Activated T-cell treated with anti-CD3 and anti-CD28 coated beads, Interleukin-2, amount 50 U/mL, for 1 hour (primary cell): Measurements from ENCODE around the gene GADD45B.
A peak's percentile ranks its signal among the peaks of the same experiment; 100 is the strongest.
"Not testable (repeated sequence)": the region's sequence is repeated elsewhere in the genome, so short reads cannot be mapped to it uniquely, and the experiment has no call there.

Experiments
- DNase-seq: peaks from one replicate; pipeline ENCODE4 v3.0.0-alpha.2; 2020

GADD45B gene

DNA sequence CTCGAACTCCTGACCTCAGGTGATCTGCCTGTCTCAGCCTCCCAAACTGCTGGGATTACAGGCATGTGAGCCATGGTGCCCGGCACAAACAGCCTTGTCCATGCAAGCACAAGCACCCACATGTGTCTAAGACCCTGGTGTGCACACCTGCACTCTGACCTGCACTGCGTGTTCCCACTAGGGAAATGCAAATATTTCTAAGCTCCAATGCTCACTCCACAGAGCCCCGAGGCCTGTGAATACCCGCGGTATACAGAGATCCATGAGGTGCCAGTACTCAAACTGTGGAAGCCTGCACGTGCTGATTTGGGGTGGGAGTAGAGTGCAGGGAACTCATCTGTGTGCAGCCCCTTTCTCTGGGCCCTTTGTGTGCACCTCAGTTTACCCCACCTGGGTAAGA, 14.7 kb downstream of the GADD45B start:
- no peak for DNase-seq

DNA sequence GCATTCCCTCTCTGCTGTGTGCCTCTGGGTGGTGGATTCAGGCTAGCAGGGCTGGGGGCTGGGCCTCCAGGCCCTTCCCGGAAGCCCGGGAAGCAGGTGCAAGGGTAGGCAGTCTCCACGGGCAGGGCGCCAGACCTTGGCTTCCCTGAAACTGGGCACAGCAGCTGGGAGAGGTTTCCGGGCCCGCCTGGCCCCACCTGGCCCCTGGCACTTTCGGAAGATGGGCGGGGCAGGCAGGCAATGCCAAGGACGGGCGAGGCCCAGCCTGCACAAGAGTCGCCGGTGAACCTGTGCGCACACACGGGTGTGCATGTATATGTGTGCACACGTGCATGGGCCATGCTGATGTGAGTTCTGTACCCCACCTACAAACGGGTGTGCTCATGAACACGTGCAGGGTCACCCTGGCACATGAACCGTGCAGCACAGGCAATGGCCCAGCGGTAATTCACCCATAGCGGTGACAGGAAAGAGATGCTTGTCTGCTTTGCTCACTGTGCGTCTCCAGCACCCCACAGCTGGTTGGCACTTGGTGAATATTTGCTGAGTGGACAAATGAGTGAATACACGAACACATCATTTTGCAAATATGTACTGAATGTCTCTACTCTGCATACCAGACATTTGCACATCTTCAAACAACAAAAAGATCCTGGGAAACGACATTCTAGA, 15.3 kb downstream of the GADD45B start:
- DNase-seq, result no peak

DNA sequence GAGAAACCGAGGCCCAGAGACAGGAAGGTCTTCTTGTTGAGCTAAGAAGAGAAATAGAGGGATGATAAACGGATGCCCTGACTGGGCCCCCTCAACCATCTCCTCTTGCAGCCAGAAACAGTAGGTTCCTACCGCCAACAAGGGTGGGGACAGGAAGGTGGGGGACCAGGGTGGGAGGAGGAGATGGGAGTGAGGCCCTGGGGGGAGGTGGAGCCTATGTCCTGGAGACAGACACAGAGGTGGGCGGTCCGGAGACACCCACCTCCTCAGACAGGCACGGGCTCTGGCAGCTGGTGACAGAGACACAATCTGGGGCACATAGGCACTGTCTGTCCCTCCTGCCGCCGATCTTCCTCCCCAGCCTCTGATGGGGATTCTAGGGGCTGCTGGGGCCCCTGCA, 16.9 kb downstream of the GADD45B start:
- DNase-seq, result no peak

DNA sequence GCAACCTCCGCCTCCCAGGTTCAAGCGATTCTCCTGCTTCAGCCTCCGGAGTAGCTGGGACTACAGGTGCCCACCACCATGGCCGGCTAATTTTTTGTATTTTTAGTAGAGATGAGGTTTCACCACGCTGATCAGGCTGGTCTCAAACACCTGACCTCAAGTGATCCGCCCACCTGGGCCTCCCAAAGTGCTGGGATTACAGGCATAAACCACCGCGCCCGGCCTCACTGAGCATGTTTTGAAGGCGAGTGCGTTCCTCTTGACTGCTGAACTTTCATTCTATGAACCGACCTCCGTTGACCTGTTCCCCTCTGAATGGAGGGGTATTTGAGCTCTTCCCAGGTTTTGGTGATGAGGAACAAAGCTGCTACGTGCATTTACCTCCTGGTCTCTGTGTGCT, 17.5 kb downstream of the GADD45B start:
- DNase-seq, result not testable (repeated sequence)

- DNase-seq, result peak; percentile 38
These were observed 18.1 kb downstream of the GADD45B start for GRCh38 chr19:2494084-2494446.

DNA sequence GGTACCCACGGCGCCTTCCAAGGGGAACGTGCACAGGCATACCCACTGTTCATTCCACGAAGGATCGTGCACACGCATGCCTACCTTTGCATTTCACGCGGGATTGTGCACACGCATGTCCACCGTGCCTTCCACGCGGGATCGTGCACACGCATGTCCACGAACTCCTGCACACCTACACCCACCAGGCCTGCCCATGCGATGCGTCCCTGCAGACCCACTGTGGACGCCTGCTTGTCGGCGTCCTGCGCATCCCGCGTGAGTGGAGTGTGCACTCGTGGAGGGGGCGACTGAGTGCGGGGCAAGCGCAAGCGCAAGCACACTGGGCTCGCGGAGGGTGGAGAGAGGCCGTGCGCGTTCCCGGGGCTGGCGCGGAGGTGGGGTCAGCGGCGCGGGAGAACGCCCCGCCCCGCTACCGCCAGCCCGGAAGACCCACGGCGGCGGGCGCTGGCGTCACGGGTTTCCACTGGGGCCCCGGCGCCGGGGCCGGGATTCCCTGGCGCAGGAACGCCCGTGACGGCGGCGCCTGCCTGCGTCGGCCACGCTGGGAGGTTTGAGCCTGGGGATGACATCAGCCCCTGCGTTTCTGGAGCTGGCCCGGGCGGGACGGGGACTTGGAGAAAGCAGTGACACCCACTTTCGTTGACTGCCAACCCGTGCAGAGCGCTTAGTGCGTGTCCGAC, 18.7 kb downstream of the GADD45B start:
- peak; percentile 78 for DNase-seq

GRCh38 chr19:2495130-2495641, 19.3 kb downstream of the GADD45B start:
- DNase-seq, result no peak

DNA sequence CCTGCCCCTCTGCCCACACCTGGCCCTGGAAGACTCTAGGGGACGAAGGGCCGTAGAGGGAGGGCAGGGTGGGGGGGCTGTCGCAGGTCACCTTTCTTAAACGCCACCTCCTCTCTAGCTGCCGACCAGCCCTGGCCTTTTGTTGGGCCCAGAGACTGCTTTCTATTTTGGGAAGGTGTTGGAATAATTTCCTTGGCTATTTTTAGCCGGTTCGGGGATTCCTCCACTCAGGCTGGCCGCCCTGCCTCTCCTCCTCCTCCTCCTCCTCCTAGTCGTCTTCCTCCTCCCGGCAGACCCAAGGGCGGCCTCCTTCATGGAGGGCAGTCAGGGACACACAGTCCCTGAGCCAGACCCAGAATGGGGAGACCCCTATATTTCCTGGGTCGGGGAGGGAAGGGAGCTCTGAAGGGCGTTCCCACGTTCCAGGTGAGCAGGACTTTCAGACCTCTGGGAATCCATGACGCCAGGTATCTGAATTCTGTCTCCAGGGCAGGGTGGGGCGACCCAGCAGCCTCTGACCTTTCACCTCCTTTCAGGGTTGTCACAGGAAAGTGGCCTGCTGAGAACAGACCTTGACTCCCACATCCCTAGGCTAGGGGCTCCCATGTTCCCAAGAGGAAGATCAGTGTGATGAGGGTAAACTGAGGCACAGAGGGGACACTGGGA, 19.9 kb downstream of the GADD45B start:
- no peak for DNase-seq

- DNase-seq, result no peak
These were observed 21.3 kb downstream of the GADD45B start for GRCh38 chr19:2497186-2497585.

DNA sequence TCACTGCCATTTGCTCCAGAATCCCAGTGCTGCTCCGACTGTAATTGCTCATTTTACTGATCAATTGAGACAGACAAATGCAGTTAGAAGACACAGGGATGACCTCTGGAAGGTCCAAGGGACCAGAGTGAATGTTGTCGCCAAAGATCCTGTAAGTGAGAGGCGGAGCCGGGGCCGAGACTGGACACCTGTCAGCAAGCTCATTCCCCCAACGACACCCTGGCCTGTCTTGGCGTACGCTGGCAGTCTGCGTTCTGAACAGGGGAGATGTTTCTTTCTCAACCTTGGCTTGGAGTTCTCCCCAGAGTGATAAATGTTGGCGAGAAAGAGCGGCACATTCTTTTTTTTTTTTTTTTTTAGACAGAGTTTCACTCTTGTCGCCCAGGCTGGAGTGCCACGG, 24.2 kb downstream of the GADD45B start:
- no peak for DNase-seq

GRCh38 chr19:2500841-2501261, 24.9 kb downstream of the GADD45B start:
- DNase-seq, result no peak

DNA sequence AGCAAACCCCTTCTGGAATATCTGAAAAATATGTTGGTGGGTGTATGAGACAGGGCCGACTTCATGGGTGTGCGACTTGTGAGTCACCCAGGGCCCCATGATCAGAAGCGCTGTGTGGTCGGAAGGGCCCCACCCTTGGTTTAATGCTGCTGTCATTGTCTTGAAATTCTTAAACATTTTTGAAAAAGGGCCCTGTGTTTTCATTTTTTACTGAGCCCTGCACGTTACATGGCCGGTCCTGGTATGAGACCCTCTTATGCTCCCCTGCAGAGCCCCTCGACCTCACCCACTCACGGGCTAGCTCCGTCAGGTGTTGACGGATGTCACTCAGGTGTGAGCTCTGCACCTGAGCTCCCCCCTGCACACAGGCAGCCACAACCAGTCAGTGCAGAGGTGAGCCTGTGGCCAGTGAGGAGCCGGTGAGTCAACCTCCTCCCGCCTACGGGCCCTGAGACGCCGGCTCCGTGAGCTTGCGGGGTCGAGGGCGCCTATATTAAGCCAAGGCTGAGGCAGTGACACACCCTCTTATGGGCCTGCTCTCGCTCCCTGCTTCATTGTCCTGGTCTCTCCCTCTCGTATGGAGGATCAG, 27.7 kb downstream of the GADD45B start:
- DNase-seq, result peak; percentile 78

DNA sequence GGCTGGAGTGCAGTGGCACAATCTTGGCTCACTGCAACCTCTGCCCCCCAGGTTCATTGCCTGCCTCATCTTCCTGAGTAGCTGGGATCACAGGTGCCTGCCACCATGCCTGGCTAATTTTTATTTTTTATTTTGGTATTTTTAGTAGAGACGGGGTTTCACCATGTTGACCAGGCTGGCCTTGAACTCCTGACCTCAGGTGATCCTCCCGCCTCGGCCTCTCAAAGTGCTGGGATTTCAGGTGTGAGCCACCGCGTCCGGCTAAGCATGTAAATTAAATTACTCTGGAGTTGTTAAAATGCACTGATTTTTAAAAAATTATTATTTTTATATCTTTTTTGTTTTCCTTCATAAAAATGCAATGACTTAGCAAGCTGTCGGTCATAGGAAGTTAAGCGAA, 30.7 kb downstream of the GADD45B start:
- not testable (repeated sequence) for DNase-seq

- DNase-seq, result peak; percentile 37
These were observed 31.2 kb downstream of the GADD45B start for GRCh38 chr19:2507109-2507508.

GRCh38 chr19:2509096-2509495, 33.2 kb downstream of the GADD45B start:
- no peak for DNase-seq

DNA sequence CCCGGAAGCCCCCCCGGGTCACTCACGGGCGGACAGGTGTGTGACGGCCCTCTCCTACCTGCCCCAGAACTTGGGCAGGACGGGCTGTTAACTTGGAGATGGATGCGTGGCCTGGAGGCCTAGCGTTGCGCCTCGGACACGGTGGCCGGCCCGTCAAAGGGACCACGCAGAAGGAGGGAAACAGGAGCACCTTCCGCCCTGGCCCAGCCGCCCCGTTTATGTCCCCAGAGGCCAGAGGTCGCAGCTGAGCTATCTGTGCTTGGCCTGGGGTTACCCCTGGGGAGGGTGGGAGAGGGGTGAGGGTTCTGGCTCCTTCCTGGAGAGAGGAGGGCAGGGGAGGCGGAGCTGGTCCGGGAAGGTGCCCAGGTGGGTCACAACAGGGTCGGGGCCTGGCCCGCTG, 35.6 kb downstream of the GADD45B start:
- no peak for DNase-seq

- DNase-seq, result no peak
These were observed 36.1 kb downstream of the GADD45B start for GRCh38 chr19:2511991-2512390.

- DNase-seq, result no peak
These were observed 36.9 kb downstream of the GADD45B start for GRCh38 chr19:2512523-2513431.

GRCh38 chr19:2514981-2515518, 39.1 kb downstream of the GADD45B start:
- no peak for DNase-seq

DNA sequence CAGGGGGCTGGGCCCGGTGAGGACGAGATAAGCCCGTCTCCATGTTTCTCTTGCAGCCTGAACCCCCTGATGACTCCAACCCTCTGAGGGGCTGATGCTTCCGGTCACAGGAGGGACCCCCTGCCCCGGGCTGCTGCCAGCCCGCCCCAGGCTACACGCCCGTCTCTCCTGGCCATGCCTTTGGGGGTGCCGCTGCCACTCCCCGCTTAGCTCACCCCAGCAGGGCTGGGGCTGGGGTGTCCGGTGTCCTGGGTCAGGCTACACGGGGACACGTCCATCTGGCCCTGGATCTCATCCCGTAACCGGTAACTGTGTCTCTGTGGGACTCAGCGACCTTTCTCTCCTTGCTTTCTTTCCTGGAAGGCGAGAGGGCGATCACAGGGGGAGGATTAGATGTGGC, 40.8 kb downstream of the GADD45B start:
- DNase-seq, result no peak

DNA sequence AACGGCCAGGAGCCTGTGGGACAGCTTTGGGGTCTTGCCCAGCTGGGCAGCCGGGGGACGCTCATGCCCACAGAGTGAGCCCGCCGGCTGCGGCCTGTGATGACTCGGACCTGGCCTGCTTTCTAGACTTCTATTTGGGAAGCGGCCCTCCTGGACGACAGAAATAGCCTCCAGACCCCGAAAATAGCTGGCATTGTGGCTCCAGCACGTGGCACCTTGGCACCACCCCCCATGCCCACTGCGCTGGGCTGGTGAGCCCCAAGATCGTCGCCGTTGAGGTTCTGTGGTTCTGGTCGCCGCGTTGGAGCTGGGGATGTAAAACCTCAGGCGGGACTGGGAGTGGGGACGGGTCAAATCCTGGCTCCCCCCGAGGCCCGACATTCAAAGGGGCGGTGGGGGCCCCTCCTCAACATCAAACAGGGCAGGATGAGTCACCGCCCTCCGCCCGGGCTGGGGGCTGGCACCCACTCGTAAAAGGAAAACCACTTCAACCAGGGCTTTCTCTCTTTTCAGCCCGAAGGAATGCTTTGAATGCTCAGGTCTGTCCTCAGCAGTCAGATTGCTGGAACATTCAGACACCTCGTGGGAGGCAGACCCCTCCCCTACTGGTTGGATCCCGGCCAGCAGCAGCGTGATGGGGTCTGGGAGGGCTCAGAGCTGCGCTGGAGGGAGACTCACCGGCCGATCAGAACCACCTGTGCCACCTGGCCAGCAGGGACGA, 42.1 kb downstream of the GADD45B start:
- peak; percentile 57 for DNase-seq

- not testable (repeated sequence) for DNase-seq
These were observed 42.9 kb downstream of the GADD45B start for GRCh38 chr19:2518856-2519255.
